Loucy (cell line): ENCODE results near the gene IFNLR1.

ENCODE experiments used
- CTCF ChIP-seq: fragments of 200-600 bp; sonication (generic); conservative IDR thresholded peaks from 2 replicates; pipeline ENCODE4 v1.5.1; 2014; ENCODE audit warnings: mild to moderate bottlenecking, antibody characterized with exemption, low read length
- EZH2phosphoT487 ChIP-seq: fragments of 200-600 bp; IDR thresholded peaks from 2 replicates; pipeline ENCODE4 v1.6.1; 2018; ENCODE audit warnings: antibody characterized with exemption, mild to moderate bottlenecking, moderate library complexity, borderline replicate concordance

- TF ChIP-seq CTCF: peak; percentile 93
- TF ChIP-seq EZH2phosphoT487: no peak
These were observed 14.9 kb upstream of the IFNLR1 start for GRCh38 chr1:24201941-24202440.
